ENCODE results near the gene PRSS57. TPM values are rescaled to one million over a fixed set of nuclear protein-coding genes. Genes with fewer than 3 reads are reported as not detected.

PRSS57 gene
- polyA plus RNA-seq, 3 donors, result 0.16 to 1.4 (median 0.78) TPM

DNA sequence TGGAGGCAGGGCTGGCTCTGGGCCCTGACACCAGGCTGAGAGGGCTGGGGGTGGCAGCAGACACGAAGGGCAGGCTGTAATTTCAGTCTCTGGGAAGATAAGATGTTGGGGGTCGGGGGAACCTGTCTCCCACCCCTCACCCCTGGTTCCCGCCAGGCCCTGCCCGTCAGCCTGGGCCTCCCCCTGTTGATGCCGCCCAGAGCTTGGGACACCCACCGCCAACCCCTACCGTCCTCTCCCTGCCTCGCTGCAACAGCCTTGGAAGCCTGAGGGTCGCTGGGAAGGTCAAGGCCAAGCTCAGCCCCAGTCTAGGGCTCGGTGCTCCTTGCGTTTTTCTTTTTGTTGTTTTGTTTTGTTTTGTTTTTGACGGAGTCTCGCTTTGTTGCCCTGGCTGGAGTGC is 28.0 kb upstream of the PRSS57 start:
- Mint-ChIP-seq H3K4me3 (no peak overlapping the region), H3K36me3 (peaks cover 0 to 2% of the 10 kb centered on the region in 2 donors), H3K9me3 (peaks cover 0 to 9% (median 0%) of the 10 kb centered on the region in 7 donors), H3K4me1 (peaks cover 8% of the 10 kb centered on the region), H3K27me3 (ENCODE audit: low read depth in 3 of 3) (peaks cover 18 to 55% (median 31%) of the 10 kb centered on the region in 3 donors), H3K27ac (no peak overlapping the region)
- DNase-seq, result no peak
- H3K79me2 ChIP-seq (ENCODE audit: insufficient read depth, low read length), result no peaks in the 10 kb centered on the region
- WGBS (ENCODE audit: insufficient coverage), result 100% methylated on average over 2 of the region's 13 CpGs
- no peak overlapping the region for H3K4me3 ChIP-seq (replicated peaks in 1 of 3; ENCODE audit: low read depth in 2 of 3, low read length in 3 of 3)
- no peaks in the 10 kb centered on the region for H4K20me1 ChIP-seq (ENCODE audit: insufficient read depth, low read length)
- H3K27me3 ChIP-seq (ENCODE audit: control insufficient read depth in 2 of 2, insufficient read depth in 2 of 2, low read length in 2 of 2), result peaks cover 7 to 22% of the 10 kb centered on the region in 2 donors
- H3K9me3 ChIP-seq (replicated peaks in 1 of 2; ENCODE audit: control insufficient read depth in 1 of 2, insufficient read depth in 1 of 2, low read length in 2 of 2), result no peaks in the 10 kb centered on the region
- H3K36me3 ChIP-seq (replicated peaks in 1 of 2; ENCODE audit: control insufficient read depth in 1 of 2, insufficient read depth in 2 of 2, low read length in 2 of 2), result no peaks in the 10 kb centered on the region
- no peak overlapping the region for H3K4me2 ChIP-seq (replicated peaks; ENCODE audit: extremely low read depth, low read length, poor library complexity, severe bottlenecking)
- TF ChIP-seq, protein P1, sequence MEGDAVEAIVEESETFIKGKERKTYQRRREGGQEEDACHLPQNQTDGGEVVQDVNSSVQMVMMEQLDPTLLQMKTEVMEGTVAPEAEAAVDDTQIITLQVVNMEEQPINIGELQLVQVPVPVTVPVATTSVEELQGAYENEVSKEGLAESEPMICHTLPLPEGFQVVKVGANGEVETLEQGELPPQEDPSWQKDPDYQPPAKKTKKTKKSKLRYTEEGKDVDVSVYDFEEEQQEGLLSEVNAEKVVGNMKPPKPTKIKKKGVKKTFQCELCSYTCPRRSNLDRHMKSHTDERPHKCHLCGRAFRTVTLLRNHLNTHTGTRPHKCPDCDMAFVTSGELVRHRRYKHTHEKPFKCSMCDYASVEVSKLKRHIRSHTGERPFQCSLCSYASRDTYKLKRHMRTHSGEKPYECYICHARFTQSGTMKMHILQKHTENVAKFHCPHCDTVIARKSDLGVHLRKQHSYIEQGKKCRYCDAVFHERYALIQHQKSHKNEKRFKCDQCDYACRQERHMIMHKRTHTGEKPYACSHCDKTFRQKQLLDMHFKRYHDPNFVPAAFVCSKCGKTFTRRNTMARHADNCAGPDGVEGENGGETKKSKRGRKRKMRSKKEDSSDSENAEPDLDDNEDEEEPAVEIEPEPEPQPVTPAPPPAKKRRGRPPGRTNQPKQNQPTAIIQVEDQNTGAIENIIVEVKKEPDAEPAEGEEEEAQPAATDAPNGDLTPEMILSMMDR (IDR thresholded peaks at IDR 0.05), result no peak
- H3K27ac ChIP-seq (ENCODE audit: low read depth in 1 of 2, low read length in 2 of 2), result no peak overlapping the region
- peaks cover 10 to 16% of the 10 kb centered on the region in 2 donors for H3K4me1 ChIP-seq (ENCODE audit: control insufficient read depth in 1 of 2, insufficient read depth in 2 of 2, low read length in 2 of 2)
- no peak overlapping the region for H3K9ac ChIP-seq (ENCODE audit: insufficient read depth, low read length, poor library complexity, severe bottlenecking)
- H2AFZ ChIP-seq (ENCODE audit: insufficient read depth, low read depth, low read length, poor library complexity, severe bottlenecking), result no peak overlapping the region
- intact Hi-C loops (cut with micrococcal nuclease), result no loop called here

DNA sequence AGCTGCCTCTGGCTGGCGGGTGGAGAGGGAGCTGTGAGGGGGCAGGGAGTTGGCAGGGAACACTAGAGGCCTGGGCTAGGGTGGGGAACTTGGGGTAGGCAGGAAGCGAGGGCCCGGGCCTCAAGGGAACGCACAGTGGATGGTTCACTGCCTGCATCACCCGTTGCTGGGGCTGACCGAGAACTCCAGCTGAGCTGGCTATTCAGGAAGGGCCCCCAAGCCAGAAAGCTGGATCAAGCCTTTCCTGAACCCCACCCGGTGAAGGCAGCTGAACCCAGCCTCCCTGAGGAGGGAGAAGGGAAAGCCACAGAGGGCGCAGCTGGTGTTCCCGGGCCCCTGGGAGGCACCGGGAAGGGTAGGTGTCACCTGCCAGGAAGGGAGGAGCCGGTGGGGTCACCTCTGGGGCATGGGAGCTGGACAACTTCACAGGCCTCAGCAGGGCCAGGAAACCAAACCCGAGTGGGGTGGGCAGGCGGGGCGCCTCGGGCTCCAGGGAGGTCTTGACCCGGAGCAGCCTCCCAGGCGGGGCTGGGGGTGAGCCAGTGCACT is 27.4 kb upstream of the PRSS57 start:
- Mint-ChIP-seq H3K4me1 (peaks cover 6% of the 10 kb centered on the region), H3K27me3 (ENCODE audit: low read depth in 3 of 3) (peaks cover 18 to 50% (median 31%) of the 10 kb centered on the region in 3 donors), H3K9me3 (peaks cover 0 to 9% (median 0%) of the 10 kb centered on the region in 7 donors), H3K36me3 (peaks cover 0 to 2% of the 10 kb centered on the region in 2 donors), H3K4me3 (no peak overlapping the region), H3K27ac (no peak overlapping the region)
- intact Hi-C loops (cut with micrococcal nuclease), result no loop called here
- TF ChIP-seq, protein P1 (IDR thresholded peaks at IDR 0.05), result no peak
- Histone ChIP-seq H3K79me2 (ENCODE audit: insufficient read depth, low read length) (no peaks in the 10 kb centered on the region), H3K27ac (ENCODE audit: low read depth in 1 of 2, low read length in 2 of 2) (no peak overlapping the region), H3K4me2 (replicated peaks; ENCODE audit: extremely low read depth, low read length, poor library complexity, severe bottlenecking) (no peak overlapping the region), H3K27me3 (ENCODE audit: control insufficient read depth in 2 of 2, insufficient read depth in 2 of 2, low read length in 2 of 2) (peaks cover 7 to 22% of the 10 kb centered on the region in 2 donors), H4K20me1 (ENCODE audit: insufficient read depth, low read length) (no peaks in the 10 kb centered on the region), H3K9me3 (replicated peaks in 1 of 2; ENCODE audit: control insufficient read depth in 1 of 2, insufficient read depth in 1 of 2, low read length in 2 of 2) (no peaks in the 10 kb centered on the region), H3K4me1 (ENCODE audit: control insufficient read depth in 1 of 2, insufficient read depth in 2 of 2, low read length in 2 of 2) (peaks cover 10 to 17% of the 10 kb centered on the region in 2 donors), H3K36me3 (replicated peaks in 1 of 2; ENCODE audit: control insufficient read depth in 1 of 2, insufficient read depth in 2 of 2, low read length in 2 of 2) (no peaks in the 10 kb centered on the region), H3K4me3 (replicated peaks in 1 of 3; ENCODE audit: low read depth in 2 of 3, low read length in 3 of 3) (no peak overlapping the region), H2AFZ (ENCODE audit: insufficient read depth, low read depth, low read length, poor library complexity, severe bottlenecking) (no peak overlapping the region), H3K9ac (ENCODE audit: insufficient read depth, low read length, poor library complexity, severe bottlenecking) (no peak overlapping the region)
- DNase-seq, result no peak
- WGBS (ENCODE audit: insufficient coverage), result 31% methylated on average over 16 of the region's 17 CpGs

Data from CD14-positive monocyte (primary cell).